DND-41 (cell line): ENCODE results near the gene RBP4.

Experiments used
- ATAC-seq: fragments of 200-7000 bp; cut with Tn5 transposase; 3 replicates; pipeline ENCODE4 v1.9.1; 2021; ENCODE audit warnings: low read depth; ENCODE audit not compliant: insufficient read depth
- DNase-seq: peaks from one replicate; pipeline ENCODE4 v3.0.0-alpha.2; 2020
- H2AFZ ChIP-seq: 2 replicates; pipeline ENCODE4 v1.6.0; 2012; ENCODE audit warnings: low read depth, low read length
- H3K27ac ChIP-seq: 2 replicates; pipeline ENCODE4 v1.5.1; 2012; ENCODE audit warnings: low read length, inconsistent platforms
- H3K27me3 ChIP-seq: fragments of 200-600 bp; sonication (generic); 2 replicates; pipeline ENCODE4 v1.6.0; 2012; ENCODE audit warnings: low read length, mild to moderate bottlenecking, inconsistent platforms; ENCODE audit not compliant: insufficient read depth, poor library complexity
- H3K36me3 ChIP-seq: 2 replicates; pipeline ENCODE4 v1.5.1; 2012; ENCODE audit warnings: low read length, inconsistent platforms; ENCODE audit not compliant: insufficient read depth
- H3K4me1 ChIP-seq: 2 replicates; pipeline ENCODE4 v1.5.1; 2012; ENCODE audit warnings: mild to moderate bottlenecking, low read length; ENCODE audit not compliant: insufficient read depth
- H3K4me2 ChIP-seq: 2 replicates; pipeline ENCODE4 v1.6.0; 2012; ENCODE audit warnings: mild to moderate bottlenecking, moderate library complexity, low read length, inconsistent platforms; ENCODE audit not compliant: insufficient read depth
- H3K4me3 ChIP-seq, 2 experiments: fragments of 200-600 bp in 1 of 2; shearing (Covaris generic) in 1 of 2; 2 replicates each; pipeline ENCODE4 v1.5.1; 2012 to 2016; ENCODE audit warnings: inconsistent platforms in 2 of 2, low read length in 2 of 2, mild to moderate bottlenecking in 2 of 2, low read depth in 1 of 2, moderate library complexity in 1 of 2
- H3K79me2 ChIP-seq: 2 replicates; pipeline ENCODE4 v1.6.0; 2012; ENCODE audit warnings: low read length, inconsistent platforms; ENCODE audit not compliant: insufficient read depth
- H3K9ac ChIP-seq: 2 replicates; pipeline ENCODE4 v1.6.0; 2012; ENCODE audit warnings: low read depth, mild to moderate bottlenecking, inconsistent platforms, low read length, moderate library complexity
- H3K9me3 ChIP-seq: 2 replicates; pipeline ENCODE4 v1.5.1; 2012; ENCODE audit warnings: low read length, moderate library complexity, mild to moderate bottlenecking, inconsistent platforms; ENCODE audit not compliant: insufficient read depth, severe bottlenecking
- H4K20me1 ChIP-seq: 2 replicates; pipeline ENCODE4 v1.6.0; 2012; ENCODE audit warnings: low read length; ENCODE audit not compliant: insufficient read depth
- CTCF ChIP-seq: IDR thresholded peaks from 2 replicates; pipeline ENCODE4 v1.5.1; 2012; ENCODE audit warnings: borderline replicate concordance, low read length, moderate library complexity, mild to moderate bottlenecking; ENCODE audit not compliant: poor library complexity, severe bottlenecking; ENCODE audit errors: extremely low read depth
- EZH2 ChIP-seq: IDR thresholded peaks from 3 replicates; pipeline ENCODE4 v1.6.1; 2012; ENCODE audit warnings: borderline replicate concordance, low read depth, mild to moderate bottlenecking, moderate library complexity, low read length, inconsistent platforms; ENCODE audit not compliant: severe bottlenecking

The RBP4 gene

GRCh38 chr10:93573924-93574323 lies 27.1 kb downstream of the RBP4 start:
- Histone ChIP-seq H3K27me3 (peaks cover 5% of the 10 kb centered on the region), H3K9me3 (no peaks in the 10 kb centered on the region), H3K4me2 (no peak overlapping the region), H3K79me2 (no peaks in the 10 kb centered on the region), H4K20me1 (no peaks in the 10 kb centered on the region), H3K36me3 (no peaks in the 10 kb centered on the region), H2AFZ (no peak overlapping the region), H3K4me1 (peaks cover 4% of the 10 kb centered on the region; the same call in 1 of the 2 replicates), H3K9ac (no peak overlapping the region), H3K27ac (no peak overlapping the region), H3K4me3 (no peak overlapping the region)
- DNase-seq: no peak
- no peak for ATAC-seq
- TF ChIP-seq EZH2 (no peak), CTCF (no peak)

DNA sequence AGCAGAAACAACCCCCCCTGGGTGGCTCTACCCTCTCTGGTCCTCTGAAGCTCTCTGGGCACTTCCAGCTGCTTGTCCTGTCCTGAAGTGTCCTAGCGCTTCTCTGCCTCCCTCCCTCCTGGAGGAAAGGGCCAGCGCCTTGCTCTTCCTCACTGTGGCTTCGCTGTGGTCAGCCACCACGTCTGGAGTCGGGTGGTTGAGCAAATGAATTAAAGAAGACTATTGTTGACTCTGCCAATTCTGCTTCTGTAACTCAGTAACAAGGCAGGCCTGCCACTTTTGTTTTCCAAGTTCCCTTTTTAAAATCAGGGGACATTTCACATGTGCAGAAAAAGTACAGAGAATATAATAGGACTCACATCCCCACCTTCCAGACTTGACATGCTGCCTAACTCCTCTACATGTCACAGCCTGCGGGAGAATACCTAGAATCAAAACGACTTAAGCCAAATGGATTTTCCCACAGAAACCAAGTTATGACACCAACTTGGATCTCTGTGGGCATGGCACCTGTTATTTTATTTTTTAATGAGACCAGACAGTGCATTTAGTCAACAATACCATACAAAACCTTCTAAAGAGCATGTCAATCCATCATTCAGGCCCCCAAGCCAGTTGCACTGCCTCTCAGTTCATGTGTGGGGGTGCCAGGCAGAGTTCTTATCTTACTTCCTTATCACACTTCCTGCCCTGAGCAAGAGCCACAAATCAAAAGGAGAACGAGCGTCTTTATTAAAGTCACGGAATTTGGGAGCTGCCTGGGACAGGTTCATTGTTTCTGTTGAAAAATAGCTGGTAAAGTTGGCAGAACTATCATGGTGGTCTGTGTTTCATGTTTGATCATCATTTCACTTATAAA lies 27.8 kb downstream of the RBP4 start:
- no peaks in the 10 kb centered on the region for H3K9me3 ChIP-seq
- H3K27ac ChIP-seq: no peak overlapping the region
- peaks cover 5% of the 10 kb centered on the region for H3K27me3 ChIP-seq
- H3K4me2 ChIP-seq: no peak overlapping the region
- H3K9ac ChIP-seq: no peak overlapping the region
- peak; percentile 66 for ATAC-seq
- H3K4me1 ChIP-seq: peaks cover 4% of the 10 kb centered on the region; the same call in 1 of the 2 replicates
- DNase-seq: peak; percentile 26
- H3K79me2 ChIP-seq: no peaks in the 10 kb centered on the region
- no peak for TF ChIP-seq EZH2
- no peak for TF ChIP-seq CTCF
- no peaks in the 10 kb centered on the region for H4K20me1 ChIP-seq
- H2AFZ ChIP-seq: no peak overlapping the region
- H3K4me3 ChIP-seq: no peak overlapping the region
- H3K36me3 ChIP-seq: no peaks in the 10 kb centered on the region

- Histone ChIP-seq H3K4me3 (no peak overlapping the region), H3K79me2 (no peaks in the 10 kb centered on the region), H3K9me3 (no peaks in the 10 kb centered on the region), H3K9ac (no peak overlapping the region), H4K20me1 (no peaks in the 10 kb centered on the region), H3K36me3 (no peaks in the 10 kb centered on the region), H2AFZ (no peak overlapping the region), H3K27ac (no peak overlapping the region), H3K4me2 (no peak overlapping the region), H3K27me3 (peaks cover 5% of the 10 kb centered on the region), H3K4me1 (peaks cover 4% of the 10 kb centered on the region; the same call in 1 of the 2 replicates)
- TF ChIP-seq EZH2: no peak
- TF ChIP-seq CTCF: no peak
- no peak for DNase-seq
- no peak for ATAC-seq
Observed at GRCh38 chr10:93572606-93573005, 28.4 kb downstream of the RBP4 start.
